Activated CD8-positive, alpha-beta memory T cell treated with anti-CD3 and anti-CD28 coated beads for 36 hours (primary cell): ENCODE measurements around the gene MAPK8. TPM values are rescaled to one million over a fixed set of nuclear protein-coding genes. Genes with fewer than 3 reads are reported as not detected.
"Not testable (repeated sequence)": the region's sequence is repeated elsewhere in the genome, so short reads cannot be mapped to it uniquely, and the experiment has no call there.

ENCODE experiments used
- CTCF ChIA-PET: fragments of 350-600 bp; sonication (Branson Sonifier 250); formaldehyde crosslinking; loops from one replicate; lab custom pipeline; 2021; ENCODE audit warnings: antibody characterized with exemption; lab: Charles Lee
- POLR2A ChIA-PET: fragments of 350-600 bp; sonication (Branson Sonifier 250); formaldehyde crosslinking; loops from one replicate; lab custom pipeline; 2021; ENCODE audit warnings: antibody characterized with exemption; lab: Charles Lee
- total RNA-seq, 2 experiments: library from RNA; stranded (reverse); gene quantifications; one replicate each; pipeline ENCODE4 v1.2.3, GENCODE V29; 2021

Gene MAPK8
- total RNA-seq = 10 to 100 TPM; 46.0 to 48.0 TPM

- ChIA-PET POLR2A (no interaction called here), CTCF (no interaction called here)
Measured at GRCh38 chr10:48306265-48306869, at the start of gene MAPK8. Gene MAPK8 (plus strand): TSS chr10:48306677. CDS start chr10:48401661, 94,984 bp downstream.

GRCh38 chr10:48257407-48257961 is 49.0 kb upstream of the MAPK8 start:
- CTCF ChIA-PET = no interaction called here
- POLR2A ChIA-PET = no interaction called here

GRCh38 chr10:48258105-48258504 is 48.4 kb upstream of the MAPK8 start:
- ChIA-PET POLR2A (no interaction called here), CTCF (no interaction called here)

GRCh38 chr10:48266528-48266927 is 39.9 kb upstream of the MAPK8 start:
- POLR2A ChIA-PET = no interaction called here

GRCh38 chr10:48271047-48271730 is 35.3 kb upstream of the MAPK8 start:
- POLR2A ChIA-PET = no interaction called here
- CTCF ChIA-PET = interaction anchor here (1.3 kb wide), 1 partner anchor 16 kb away, joined by 3 read pairs; no protein-coding TSS in a partner anchor

More at GRCh38 chr10:48266528-48266927, 39.9 kb upstream of the MAPK8 start:
- CTCF ChIA-PET = no interaction called here

- ChIA-PET CTCF (no interaction called here), POLR2A (no interaction called here)
Measured at GRCh38 chr10:48272682-48273081, 33.8 kb upstream of the MAPK8 start.

- ChIA-PET CTCF (no interaction called here), POLR2A (no interaction called here)
Measured at GRCh38 chr10:48273741-48274140, 32.7 kb upstream of the MAPK8 start.

- POLR2A ChIA-PET = no interaction called here
- CTCF ChIA-PET = no interaction called here
Measured at GRCh38 chr10:48274636-48275035, 31.8 kb upstream of the MAPK8 start, which contains the start of gene FRMPD2. Gene FRMPD2 (minus strand): TSS chr10:48274696. CDS start chr10:48274567, 129 bp downstream.

- POLR2A ChIA-PET = no interaction called here
- CTCF ChIA-PET = no interaction called here
Measured at GRCh38 chr10:48277093-48277492, 29.4 kb upstream of the MAPK8 start.

- ChIA-PET POLR2A (no interaction called here), CTCF (no interaction called here)
Measured at GRCh38 chr10:48279081-48279751, 27.3 kb upstream of the MAPK8 start.

GRCh38 chr10:48281697-48282096 is 24.8 kb upstream of the MAPK8 start:
- POLR2A ChIA-PET, CTCF ChIA-PET: not testable (repeated sequence)

- CTCF ChIA-PET = no interaction called here
Measured at GRCh38 chr10:48282829-48283228, 23.6 kb upstream of the MAPK8 start.

GRCh38 chr10:48284002-48284546 is 22.4 kb upstream of the MAPK8 start:
- CTCF ChIA-PET = no interaction called here

More at GRCh38 chr10:48282829-48283228, 23.6 kb upstream of the MAPK8 start:
- POLR2A ChIA-PET = no interaction called here

GRCh38 chr10:48284811-48285210 is 21.7 kb upstream of the MAPK8 start:
- POLR2A ChIA-PET = no interaction called here
- CTCF ChIA-PET = no interaction called here

More at GRCh38 chr10:48284002-48284546, 22.4 kb upstream of the MAPK8 start:
- POLR2A ChIA-PET = no interaction called here

GRCh38 chr10:48285710-48286109 is 20.8 kb upstream of the MAPK8 start:
- POLR2A ChIA-PET = no interaction called here
- CTCF ChIA-PET = no interaction called here

- POLR2A ChIA-PET = no interaction called here
- CTCF ChIA-PET = no interaction called here
Measured at GRCh38 chr10:48286356-48286755, 20.1 kb upstream of the MAPK8 start.

- ChIA-PET CTCF (no interaction called here), POLR2A (no interaction called here)
Measured at GRCh38 chr10:48287417-48288391, 18.8 kb upstream of the MAPK8 start.

- ChIA-PET CTCF (interaction anchor here (0.6 to 0.9 kb wide), 2 partner anchors 70 to 213 kb away, joined by 3 to 4 read pairs; no protein-coding TSS in a partner anchor), POLR2A (no interaction called here)
Measured at GRCh38 chr10:48288661-48289060, 17.8 kb upstream of the MAPK8 start.
